ENCODE measurements around the gene A2M. TPM values are rescaled to one million over a fixed set of nuclear protein-coding genes. Genes with fewer than 3 reads are reported as not detected.

A2M gene
- total and polyA plus RNA-seq, 2 of the 4 experiments (the other 2 are of a cell fraction): 1.1 to 3.2 TPM

- intact Hi-C loops (cut with micrococcal nuclease) (no loop called here), dilution Hi-C loops (cut with HindIII; ENCODE audit: low sequenced_read_pairs, unreplicated experiment) (no loop called here), in situ Hi-C loops (cut with MboI; ENCODE audit: low sequenced_read_pairs) (no loop called here)
- WGBS, 2 experiments (ENCODE audit: extremely low coverage in 2 of 2, insufficient read length in 1 of 2): 1% methylated on average over 20 of the region's 51 CpGs; no CpG with 5 or more reads in 1 of the 2 experiments
- BruUV-seq (replicated peaks): no TSS peak
- CTCF ChIA-PET: interaction anchor here (0.5 to 1.5 kb wide), 6 partner anchors 15 to 181 kb away, joined by 3 to 5 read pairs (median 4); no protein-coding TSS in a partner anchor
- H3K79me1 ChIP-seq (ENCODE audit: low read depth in 1 of 2, low read length in 2 of 2): no peaks in the 10 kb centered on the region
- H2BK5ac ChIP-seq (ENCODE audit: low read depth, low read length, poor library complexity, severe bottlenecking): no peak overlapping the region
- H3K4me1 ChIP-seq (ENCODE audit: control insufficient read depth, insufficient read depth, low read length): no peaks in the 10 kb centered on the region; the same call in 1 of the 2 replicates
- H3K4me3 ChIP-seq (ENCODE audit: insufficient read depth, low read depth, low read length): peak overlapping the region; percentile 83
- no peak overlapping the region for H3K23ac ChIP-seq (ENCODE audit: low read depth, low read length)
- ATAC-seq (ENCODE audit: low read depth): peak; percentile 83
- no peaks in the 10 kb centered on the region for H3K36me3 ChIP-seq (ENCODE audit: control insufficient read depth, insufficient read depth, low read length)
- no peak overlapping the region for H2BK120ac ChIP-seq (ENCODE audit: low read depth, low read length)
- peak overlapping the region; percentile 76 for H3K9ac ChIP-seq (ENCODE audit: low read depth, low read length)
- peak overlapping the region; percentile 46 for H3K27ac ChIP-seq (ENCODE audit: insufficient read depth, low read length)
- no peak overlapping the region for H2BK20ac ChIP-seq (ENCODE audit: low read depth, low read length)
- H2AFZ ChIP-seq (replicated peaks; ENCODE audit: low read length, poor library complexity): peak overlapping the region; percentile 96
- H3K14ac ChIP-seq (replicated peaks; ENCODE audit: low read depth, low read length): peak overlapping the region; percentile 32; the same call in 1 of the 2 replicates
- H3K9me1 ChIP-seq (ENCODE audit: insufficient read depth, low read length): no peaks in the 10 kb centered on the region
- no peaks in the 10 kb centered on the region for H3K9me3 ChIP-seq (ENCODE audit: control insufficient read depth, insufficient read depth, low read length)
- H2BK15ac ChIP-seq (ENCODE audit: low read depth, low read length): no peak overlapping the region
- H2AK9ac ChIP-seq (replicated peaks; ENCODE audit: low read depth, low read length, poor library complexity): peak overlapping the region; percentile 55
- peak; percentile 10 for DNase-seq
- TF ChIP-seq CEBPB (IDR thresholded peaks at IDR 0.05; ENCODE audit: low read depth, low read length) (no peak), BHLHE40 (IDR thresholded peaks at IDR 0.05; ENCODE audit: low read depth, low read length) (no peak), RFX5 (IDR thresholded peaks at IDR 0.05; ENCODE audit: low read depth, low read length) (no peak)
- TF ChIP-seq, protein P1, sequence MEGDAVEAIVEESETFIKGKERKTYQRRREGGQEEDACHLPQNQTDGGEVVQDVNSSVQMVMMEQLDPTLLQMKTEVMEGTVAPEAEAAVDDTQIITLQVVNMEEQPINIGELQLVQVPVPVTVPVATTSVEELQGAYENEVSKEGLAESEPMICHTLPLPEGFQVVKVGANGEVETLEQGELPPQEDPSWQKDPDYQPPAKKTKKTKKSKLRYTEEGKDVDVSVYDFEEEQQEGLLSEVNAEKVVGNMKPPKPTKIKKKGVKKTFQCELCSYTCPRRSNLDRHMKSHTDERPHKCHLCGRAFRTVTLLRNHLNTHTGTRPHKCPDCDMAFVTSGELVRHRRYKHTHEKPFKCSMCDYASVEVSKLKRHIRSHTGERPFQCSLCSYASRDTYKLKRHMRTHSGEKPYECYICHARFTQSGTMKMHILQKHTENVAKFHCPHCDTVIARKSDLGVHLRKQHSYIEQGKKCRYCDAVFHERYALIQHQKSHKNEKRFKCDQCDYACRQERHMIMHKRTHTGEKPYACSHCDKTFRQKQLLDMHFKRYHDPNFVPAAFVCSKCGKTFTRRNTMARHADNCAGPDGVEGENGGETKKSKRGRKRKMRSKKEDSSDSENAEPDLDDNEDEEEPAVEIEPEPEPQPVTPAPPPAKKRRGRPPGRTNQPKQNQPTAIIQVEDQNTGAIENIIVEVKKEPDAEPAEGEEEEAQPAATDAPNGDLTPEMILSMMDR (conservative IDR thresholded peaks at IDR 0.05; ENCODE audit: low read depth, low read length): 0 out of 2 replicates have a peak, but pooled peaks have one; percentile 11
- H3K4me2 ChIP-seq (ENCODE audit: low read depth, low read length): peak overlapping the region; percentile 76
- H3K18ac ChIP-seq (ENCODE audit: low read depth, low read length): peak overlapping the region; percentile 16; the same call in 1 of the 2 replicates
- no peak overlapping the region for H2AK5ac ChIP-seq (ENCODE audit: low read depth, low read length)
- H4K5ac ChIP-seq (ENCODE audit: low read depth, low read length): no peak overlapping the region; the same call in 1 of the 2 replicates
- no peaks in the 10 kb centered on the region for H3K27me3 ChIP-seq (ENCODE audit: control insufficient read depth, insufficient read depth, low read length)
- peak overlapping the region; percentile 37 for H4K91ac ChIP-seq (ENCODE audit: insufficient read depth, low read depth, low read length)
- H4K8ac ChIP-seq (ENCODE audit: low read depth in 2 of 2, low read length in 2 of 2): peak overlapping the region; percentile 54 to 69; a peak in 2 of 4 replicates
- no peaks in the 10 kb centered on the region for H4K20me1 ChIP-seq (ENCODE audit: insufficient read depth, low read length)
- POLR2A ChIA-PET (ENCODE audit: unreplicated experiment): no interaction called here
- H3K4ac ChIP-seq (ENCODE audit: low read depth, low read length): peak overlapping the region; percentile 43; the same call in 1 of the 2 replicates
- H3K56ac ChIP-seq (ENCODE audit: extremely low read depth, insufficient read depth, low read length): 0 out of 2 replicates have a peak overlapping the region, but pooled peaks have one; percentile 17
Observed at GRCh38 chr12:9064201-9064814, 51.4 kb downstream of the A2M start.
